Smooth muscle cell (in vitro differentiated cells): ENCODE measurements around the gene TMEM240. TPM values are rescaled to one million over a fixed set of nuclear protein-coding genes. Genes with fewer than 3 reads are reported as not detected.
"Not testable (repeated sequence)": the region's sequence is repeated elsewhere in the genome, so short reads cannot be mapped to it uniquely, and the experiment has no call there.

ENCODE experiments used
- DNase-seq: peaks from one replicate; lab custom pipeline; 2025; ENCODE audit not compliant: unreplicated experiment; lab: John Stamatoyannopoulos, UW
- H2AFZ ChIP-seq: fragments of 200-600 bp; sonication (generic); 2 replicates; pipeline ENCODE4 v1.6.0; 2016; ENCODE audit warnings: antibody characterized with exemption, low read depth, mild to moderate bottlenecking
- H3F3A ChIP-seq: fragments of 200-600 bp; sonication (generic); 2 replicates; pipeline ENCODE4 v1.6.0; 2017; ENCODE audit warnings: antibody characterized with exemption, low read depth
- H3K27ac ChIP-seq: fragments of 200-600 bp; sonication (generic); 2 replicates; pipeline ENCODE4 v1.5.1; 2016; ENCODE audit warnings: low read depth, mild to moderate bottlenecking
- H3K27me3 ChIP-seq: fragments of 200-600 bp; sonication (generic); 2 replicates; pipeline ENCODE4 v1.6.1; 2016; ENCODE audit warnings: low read depth, mild to moderate bottlenecking
- H3K36me3 ChIP-seq: fragments of 200-600 bp; sonication (generic); 2 replicates; pipeline ENCODE4 v1.5.1; 2016; ENCODE audit warnings: low read depth
- H3K4me1 ChIP-seq: fragments of 200-600 bp; sonication (generic); 2 replicates; pipeline ENCODE4 v1.5.1; 2016; ENCODE audit warnings: low read depth
- H3K4me2 ChIP-seq: fragments of 200-600 bp; sonication (generic); 2 replicates; pipeline ENCODE4 v1.6.0; 2016; ENCODE audit warnings: mild to moderate bottlenecking
- H3K4me3 ChIP-seq: fragments of 200-600 bp; sonication (generic); 2 replicates; pipeline ENCODE4 v1.5.1; 2016; ENCODE audit warnings: mild to moderate bottlenecking
- H3K79me2 ChIP-seq: fragments of 200-600 bp; sonication (generic); 2 replicates; pipeline ENCODE4 v1.6.0; 2016; ENCODE audit warnings: low read depth, mild to moderate bottlenecking
- H3K9ac ChIP-seq: fragments of 200-600 bp; sonication (generic); 2 replicates; pipeline ENCODE4 v1.6.0; 2016; ENCODE audit warnings: low read depth
- H3K9me3 ChIP-seq: fragments of 200-600 bp; sonication (generic); replicated peaks from 2 replicates; pipeline ENCODE4 v1.5.1; 2016; ENCODE audit warnings: low read depth
- H4K20me1 ChIP-seq: fragments of 200-600 bp; sonication (generic); 2 replicates; pipeline ENCODE4 v1.6.0; 2016; ENCODE audit warnings: low read depth
- WGBS: methylation state at CpG from one replicate; pipeline ENCODE4 v1.1.7; 2016; ENCODE audit warnings: low lambda C conversion rate; 5-methylcytosine and 5-hydroxymethylcytosine counted together
- polyA plus RNA-seq: library from polyadenylated mRNA; unstranded; fragments of >200 nt; fragmentation: Nextera tagmentation; extraction: Ambion mirVana; gene quantifications from 2 replicates; pipeline ENCODE4 v1.2.1, GENCODE V29; 2016
- total RNA-seq: library from RNA; depleted of rRNA; stranded (reverse); fragments of >200 nt; gene quantifications from 2 replicates; pipeline ENCODE4 v1.2.3, GENCODE V29; 2014
- TF ChIP-seq, protein P1 (sequence below): fragments of 200-600 bp; sonication (generic); IDR thresholded peaks from 2 replicates; pipeline ENCODE4 v1.5.1; 2017; ENCODE audit warnings: borderline replicate concordance, mild to moderate bottlenecking, antibody characterized with exemption; ENCODE audit not compliant: insufficient read depth, poor library complexity, severe bottlenecking

TMEM240 gene
- total and polyA plus RNA-seq, 2 experiments from 2014 or later = 2.7 to 12.2 TPM

GRCh38 chr1:1559066-1559465 lies 18.6 kb upstream of the TMEM240 start:
- 80% methylated on average over 17 of the region's 17 CpGs for WGBS
- Histone ChIP-seq H3K4me1 (no peaks in the 10 kb centered on the region), H3K27ac (no peak overlapping the region), H3K9ac (no peak overlapping the region), H2AFZ (no peak overlapping the region), H3K9me3 (no peaks in the 10 kb centered on the region), H3K79me2 (peaks cover 39% of the 10 kb centered on the region), H3K4me2 (no peak overlapping the region), H4K20me1 (peaks cover 96% of the 10 kb centered on the region), H3K4me3 (no peak overlapping the region), H3K36me3 (no peaks in the 10 kb centered on the region), H3K27me3 (no peaks in the 10 kb centered on the region), H3F3A (peaks cover 5% of the 10 kb centered on the region)
- no peak for DNase-seq
- TF ChIP-seq, protein P1, sequence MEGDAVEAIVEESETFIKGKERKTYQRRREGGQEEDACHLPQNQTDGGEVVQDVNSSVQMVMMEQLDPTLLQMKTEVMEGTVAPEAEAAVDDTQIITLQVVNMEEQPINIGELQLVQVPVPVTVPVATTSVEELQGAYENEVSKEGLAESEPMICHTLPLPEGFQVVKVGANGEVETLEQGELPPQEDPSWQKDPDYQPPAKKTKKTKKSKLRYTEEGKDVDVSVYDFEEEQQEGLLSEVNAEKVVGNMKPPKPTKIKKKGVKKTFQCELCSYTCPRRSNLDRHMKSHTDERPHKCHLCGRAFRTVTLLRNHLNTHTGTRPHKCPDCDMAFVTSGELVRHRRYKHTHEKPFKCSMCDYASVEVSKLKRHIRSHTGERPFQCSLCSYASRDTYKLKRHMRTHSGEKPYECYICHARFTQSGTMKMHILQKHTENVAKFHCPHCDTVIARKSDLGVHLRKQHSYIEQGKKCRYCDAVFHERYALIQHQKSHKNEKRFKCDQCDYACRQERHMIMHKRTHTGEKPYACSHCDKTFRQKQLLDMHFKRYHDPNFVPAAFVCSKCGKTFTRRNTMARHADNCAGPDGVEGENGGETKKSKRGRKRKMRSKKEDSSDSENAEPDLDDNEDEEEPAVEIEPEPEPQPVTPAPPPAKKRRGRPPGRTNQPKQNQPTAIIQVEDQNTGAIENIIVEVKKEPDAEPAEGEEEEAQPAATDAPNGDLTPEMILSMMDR = no peak

DNA sequence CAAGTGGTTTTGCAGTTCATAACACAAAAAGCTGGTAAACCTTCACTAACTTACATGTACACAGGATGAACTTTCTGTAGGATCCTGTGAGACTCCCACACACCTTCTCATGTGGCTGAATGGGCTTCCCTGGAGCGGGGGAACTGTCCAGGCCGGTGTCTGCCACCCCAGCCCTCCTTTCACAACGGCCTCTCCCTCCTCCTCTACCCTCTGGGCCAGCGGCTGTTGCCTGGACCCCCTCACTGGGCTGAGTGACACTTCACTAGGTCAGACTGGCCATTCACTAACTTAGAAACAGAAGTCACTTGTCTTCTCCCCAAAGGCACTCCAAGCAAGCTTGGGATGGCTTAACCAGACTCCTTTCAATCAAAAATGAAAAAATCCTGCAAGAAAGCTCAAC lies 18.2 kb upstream of the TMEM240 start:
- peaks cover 5% of the 10 kb centered on the region for H3F3A ChIP-seq
- no peaks in the 10 kb centered on the region for H3K9me3 ChIP-seq
- no peak overlapping the region for H2AFZ ChIP-seq
- H3K4me1 ChIP-seq = no peaks in the 10 kb centered on the region
- H3K9ac ChIP-seq = no peak overlapping the region
- no peak overlapping the region for H3K27ac ChIP-seq
- no peak overlapping the region for H3K4me3 ChIP-seq
- TF ChIP-seq, protein P1 = no peak
- H3K4me2 ChIP-seq = no peak overlapping the region
- no peaks in the 10 kb centered on the region for H3K36me3 ChIP-seq
- H3K79me2 ChIP-seq = peaks cover 34% of the 10 kb centered on the region
- DNase-seq = no peak
- WGBS = 81% methylated on average over 3 of the region's 4 CpGs
- no peaks in the 10 kb centered on the region for H3K27me3 ChIP-seq
- H4K20me1 ChIP-seq = peaks cover 96% of the 10 kb centered on the region

DNA sequence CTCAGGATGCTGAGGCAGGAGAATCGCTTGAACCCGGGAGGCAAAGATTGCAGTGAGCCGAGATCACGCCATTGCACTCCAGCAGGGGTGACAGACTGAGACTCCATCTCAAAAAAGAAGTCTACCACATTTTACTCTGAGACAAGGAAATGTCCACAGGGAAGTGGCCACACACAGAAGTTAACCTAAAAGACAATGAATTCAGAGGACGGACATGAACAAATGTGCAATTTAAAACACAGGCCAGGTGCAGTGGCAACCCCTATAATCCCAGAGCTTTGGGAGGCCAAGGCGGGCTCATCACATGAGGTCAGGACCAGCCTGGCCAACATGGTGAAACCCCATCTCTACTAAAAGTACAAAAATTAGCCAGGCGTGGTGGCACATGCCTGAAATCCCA lies 17.3 kb upstream of the TMEM240 start:
- 97% methylated on average over 7 of the region's 7 CpGs for WGBS
- not testable (repeated sequence) for H3K27me3 ChIP-seq, H3K27ac ChIP-seq, DNase-seq, H3K4me1 ChIP-seq, H3K4me2 ChIP-seq, H2AFZ ChIP-seq, H3K4me3 ChIP-seq, H3K36me3 ChIP-seq, H3K9ac ChIP-seq, H3K9me3 ChIP-seq, H3F3A ChIP-seq
- Histone ChIP-seq H3K79me2 (peaks cover 33% of the 10 kb centered on the region), H4K20me1 (peaks cover 95% of the 10 kb centered on the region)

DNA sequence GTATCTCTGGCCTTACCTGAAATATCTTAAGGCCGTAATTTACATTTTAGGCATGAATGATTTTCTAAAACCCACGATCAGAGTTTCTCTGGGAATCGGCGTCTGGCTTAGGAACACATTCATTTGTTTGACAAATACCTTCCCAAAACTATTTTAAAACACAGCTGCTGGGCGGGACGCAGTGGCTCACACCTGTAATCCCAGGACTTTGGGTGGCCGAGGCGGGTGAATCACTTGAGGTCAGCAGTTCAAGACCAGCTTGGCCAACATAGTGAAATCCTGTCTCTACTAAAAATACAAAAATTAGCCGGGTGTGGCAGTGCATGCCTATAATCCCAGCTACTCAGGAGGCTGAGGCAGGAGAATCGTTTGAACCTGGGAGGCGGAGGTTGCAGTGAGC lies 16.5 kb upstream of the TMEM240 start:
- not testable (repeated sequence) for H3F3A ChIP-seq, H3K4me1 ChIP-seq, H3K36me3 ChIP-seq, H3K9me3 ChIP-seq, H3K27ac ChIP-seq, H3K4me2 ChIP-seq, H3K27me3 ChIP-seq, H3K4me3 ChIP-seq, DNase-seq, H3K9ac ChIP-seq, H2AFZ ChIP-seq
- Histone ChIP-seq H4K20me1 (peaks cover 95% of the 10 kb centered on the region), H3K79me2 (peaks cover 36% of the 10 kb centered on the region)
- WGBS = 96% methylated on average over 11 of the region's 11 CpGs

- Histone ChIP-seq H3K4me3 (no peak overlapping the region), H4K20me1 (peaks cover 96% of the 10 kb centered on the region), H3K27me3 (no peaks in the 10 kb centered on the region), H3K4me2 (no peak overlapping the region), H3K9me3 (no peaks in the 10 kb centered on the region), H3K4me1 (no peaks in the 10 kb centered on the region), H3K36me3 (no peaks in the 10 kb centered on the region), H3F3A (peaks cover 5% of the 10 kb centered on the region), H2AFZ (no peak overlapping the region), H3K79me2 (peaks cover 40% of the 10 kb centered on the region), H3K9ac (no peak overlapping the region), H3K27ac (no peak overlapping the region)
- WGBS = 97% methylated on average over 6 of the region's 6 CpGs
- TF ChIP-seq, protein P1 = no peak
- DNase-seq = no peak
These were observed 16.1 kb upstream of the TMEM240 start for GRCh38 chr1:1556505-1556904.
